HG03439 (cell line): ENCODE measurements around the gene CCDC179.
A peak's percentile ranks its signal among the peaks of the same experiment; 100 is the strongest.

Experiments used
- ATAC-seq: cut with Tn5 transposase; IDR thresholded peaks from one replicate; pipeline ENCODE4 v1.9.1; 2021; ENCODE audit warnings: mild to moderate bottlenecking, moderate library complexity; ENCODE audit not compliant: unreplicated experiment

The CCDC179 gene

GRCh38 chr11:22808571-22809197 is 51.6 kb downstream of the CCDC179 start:
- ATAC-seq: peak; percentile 20

GRCh38 chr11:22807855-22808570 is 52.3 kb downstream of the CCDC179 start:
- peak; percentile 95 for ATAC-seq

- ATAC-seq: no peak
Observed at GRCh38 chr11:22807391-22807790, 52.9 kb downstream of the CCDC179 start.

- ATAC-seq: no peak
Observed at GRCh38 chr11:22802861-22803260, 57.4 kb downstream of the CCDC179 start.

- no peak for ATAC-seq
Observed at GRCh38 chr11:22800482-22800881, 59.8 kb downstream of the CCDC179 start.

GRCh38 chr11:22798901-22799300 is 61.4 kb downstream of the CCDC179 start:
- no peak for ATAC-seq

GRCh38 chr11:22797047-22797446 is 63.2 kb downstream of the CCDC179 start:
- no peak for ATAC-seq
